Activated effector memory CD4-positive, alpha-beta T cell treated with anti-CD3 and anti-CD28 coated beads, Interleukin-2, amount 50 U/mL, for 16 hours (primary cell): ENCODE measurements around the gene TTLL5.
"Not testable (repeated sequence)": the region's sequence is repeated elsewhere in the genome, so short reads cannot be mapped to it uniquely, and the experiment has no call there.

Source experiments
- DNase-seq: peaks from one replicate; pipeline ENCODE4 v3.0.0-alpha.2; 2020

Gene TTLL5

DNA sequence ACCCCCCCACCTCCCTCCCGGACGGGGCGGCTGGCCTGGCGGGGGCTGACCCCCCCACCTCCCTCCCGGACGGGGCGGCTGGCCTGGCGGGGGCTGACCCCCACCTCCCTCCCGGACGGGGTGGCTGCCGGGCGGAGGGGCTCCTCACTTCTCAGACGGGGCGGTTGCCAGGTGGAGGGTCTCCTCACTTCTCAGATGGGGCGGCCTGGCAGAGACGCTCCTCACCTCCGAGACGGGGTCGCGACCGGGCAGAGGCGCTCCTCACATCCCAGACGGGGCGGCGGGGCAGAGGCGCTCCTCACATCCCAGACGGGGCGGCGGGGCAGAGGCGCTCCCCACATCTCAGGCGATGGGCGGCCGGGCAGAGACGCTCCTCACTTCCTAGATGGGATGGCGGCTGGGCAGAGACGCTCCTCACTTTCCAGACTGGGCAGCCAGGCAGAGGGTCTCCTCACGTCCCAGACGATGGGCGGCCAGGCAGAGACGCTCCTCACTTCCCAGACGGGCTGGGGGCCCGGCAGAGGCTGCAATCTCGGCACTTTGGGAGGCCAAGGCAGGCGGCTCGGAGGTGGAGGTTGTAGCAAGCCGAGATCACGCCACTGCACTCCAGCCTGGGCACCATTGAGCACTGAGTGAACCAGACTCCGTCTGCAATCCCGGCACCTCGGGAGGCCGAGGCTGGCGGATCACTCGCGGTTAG, 264.2 kb downstream of the TTLL5 start:
- not testable (repeated sequence) for DNase-seq

GRCh38 chr14:75926431-75927115, 265.5 kb downstream of the TTLL5 start:
- no peak for DNase-seq

DNA sequence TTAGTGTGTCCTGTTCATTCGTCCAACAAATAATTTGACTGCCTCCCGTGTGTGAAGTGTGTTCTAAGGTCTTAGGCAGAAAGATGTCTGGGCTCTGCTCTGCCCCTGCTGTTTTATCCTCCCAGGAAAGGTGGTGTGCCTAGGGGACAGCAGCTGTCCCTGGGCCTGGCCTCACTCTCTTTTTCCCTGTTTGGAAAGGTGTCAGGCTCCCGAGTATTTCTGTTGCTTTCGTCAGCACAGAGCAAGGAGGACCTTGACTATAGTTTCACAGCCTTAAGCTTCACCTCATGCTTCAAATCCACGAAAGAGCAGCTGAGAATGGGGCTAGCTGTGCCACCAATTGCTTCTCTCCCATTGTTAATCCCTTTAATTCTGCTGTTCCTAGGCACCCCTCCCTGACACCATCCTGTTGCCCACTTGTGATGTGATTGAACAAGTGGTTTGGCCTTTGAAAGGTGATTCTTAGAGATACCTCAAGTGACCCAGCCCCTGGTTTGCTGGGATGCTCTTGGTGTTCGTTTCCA, 266.6 kb downstream of the TTLL5 start:
- no peak for DNase-seq

DNA sequence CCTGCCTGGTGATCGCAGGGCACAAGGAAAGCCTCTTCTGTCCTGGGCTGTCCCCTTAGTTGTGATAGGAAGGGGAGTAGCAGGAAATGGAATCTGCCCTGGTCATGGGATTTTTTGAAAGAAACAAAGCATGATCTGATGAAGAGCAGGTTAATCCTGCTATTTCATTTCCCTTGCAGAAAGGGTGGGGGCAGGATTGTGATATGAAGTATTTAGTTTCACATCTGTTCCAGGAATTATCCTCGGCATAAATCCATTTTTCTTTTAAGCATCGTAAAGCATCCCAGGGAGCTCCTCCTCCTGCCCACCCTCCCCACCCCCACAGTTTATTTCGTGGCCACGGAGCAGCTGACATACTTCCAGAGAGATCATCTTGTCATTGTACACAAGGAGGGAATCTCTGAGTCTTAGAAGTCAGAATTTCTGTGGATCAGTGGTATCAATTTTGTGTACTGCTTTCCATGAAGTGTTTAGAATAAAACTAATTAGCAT, 267.7 kb downstream of the TTLL5 start:
- DNase-seq, result no peak

GRCh38 chr14:75933712-75934296, 272.8 kb downstream of the TTLL5 start:
- DNase-seq, result no peak

DNA sequence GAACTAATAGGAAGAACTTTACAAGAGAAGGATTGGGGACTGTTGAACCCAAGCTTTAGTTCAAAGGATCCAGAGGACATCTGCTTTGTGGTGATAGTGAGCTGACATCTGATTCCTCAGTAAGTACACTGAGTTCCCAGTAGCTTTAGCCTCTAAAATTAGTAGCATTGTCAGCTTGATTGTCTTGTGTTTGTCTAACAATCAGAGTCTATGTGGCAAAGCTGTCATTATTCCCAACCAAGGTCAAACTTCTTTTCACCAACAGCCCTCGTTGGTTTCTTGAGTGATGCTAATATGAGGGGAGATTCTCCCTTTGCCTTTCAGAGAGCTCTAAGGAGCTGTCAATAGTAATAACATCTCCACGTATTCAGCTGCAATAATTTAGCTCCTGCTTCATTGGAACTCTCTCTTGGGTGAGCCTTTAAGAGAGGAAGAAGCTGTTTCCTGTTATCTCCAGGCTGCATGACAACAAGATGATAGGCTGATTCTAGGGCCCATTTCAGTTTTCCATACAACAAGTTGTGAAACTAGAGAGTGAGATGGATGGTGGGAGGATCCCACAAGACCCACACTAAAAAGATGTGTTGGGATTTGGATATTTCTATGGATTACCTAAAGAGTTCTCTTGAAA, 274.1 kb downstream of the TTLL5 start:
- no peak for DNase-seq

DNA sequence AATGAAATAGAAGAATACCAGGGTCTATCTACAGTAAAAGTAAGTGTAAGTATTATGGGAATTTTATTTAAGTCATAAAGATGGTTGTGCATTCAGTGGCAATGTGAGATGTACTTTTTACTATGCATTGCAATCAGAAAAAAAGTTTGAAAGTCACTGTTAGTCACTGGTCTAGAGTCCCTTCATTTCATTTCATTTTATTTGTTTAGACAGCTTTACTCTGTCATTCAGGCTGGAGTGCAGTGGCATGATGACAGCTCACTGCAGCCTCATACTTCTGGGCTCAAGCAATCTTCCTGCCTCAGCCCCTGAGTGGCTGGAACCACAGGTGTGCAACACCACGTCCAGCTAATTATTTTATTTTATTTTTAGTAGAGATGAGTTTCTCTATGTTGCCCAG, 278.2 kb downstream of the TTLL5 start:
- DNase-seq, result no peak

DNA sequence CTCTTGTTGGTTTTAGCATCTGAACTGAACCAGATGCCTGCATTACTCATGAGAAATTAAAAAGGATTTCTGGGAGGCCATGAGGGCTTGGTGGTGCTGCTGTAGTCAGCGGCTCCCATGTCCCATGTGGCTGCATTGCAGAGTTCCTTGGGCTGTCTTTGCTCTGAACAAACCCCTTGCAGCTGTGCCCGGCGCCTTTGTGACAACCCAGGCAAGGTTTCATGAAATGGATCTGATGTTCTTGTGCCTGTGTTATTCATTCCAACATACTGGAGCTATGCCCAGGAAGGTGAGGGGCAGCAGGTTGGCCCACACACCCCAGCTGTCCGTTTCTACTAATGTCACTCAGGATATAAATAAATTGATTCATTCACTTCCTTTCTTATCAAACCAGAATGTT, 280.0 kb downstream of the TTLL5 start:
- no peak for DNase-seq

DNA sequence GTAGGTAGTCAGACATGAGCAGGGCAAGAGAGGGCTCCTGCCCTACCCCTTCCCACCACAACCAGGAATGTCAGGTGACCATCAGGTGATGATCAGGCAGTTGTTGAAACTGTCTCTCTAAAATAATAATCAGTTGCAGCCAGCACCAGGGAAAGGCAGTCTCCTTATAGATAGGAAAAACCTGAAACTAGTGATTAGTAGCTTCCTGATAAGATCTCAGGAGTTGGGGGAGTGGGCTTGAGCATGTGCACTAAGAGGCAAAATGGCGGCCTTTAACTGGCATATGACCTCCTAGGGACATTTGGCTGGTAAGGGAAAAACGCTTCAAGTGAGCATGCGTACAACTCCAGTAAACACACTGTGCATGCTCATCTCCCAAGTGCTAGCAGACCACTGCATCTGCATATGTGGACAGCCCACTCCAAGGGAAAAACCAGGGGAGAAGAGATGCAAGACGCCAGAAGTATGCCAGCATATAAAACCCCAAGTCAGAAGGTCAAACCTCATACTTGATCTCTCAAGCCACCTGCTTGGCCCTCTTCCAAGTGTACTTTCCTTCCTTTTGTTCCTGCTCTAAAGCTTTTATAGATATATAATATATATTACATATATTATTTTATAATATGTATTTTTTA, 283.7 kb downstream of the TTLL5 start:
- no peak for DNase-seq

GRCh38 chr14:75946785-75947184, 285.7 kb downstream of the TTLL5 start:
- DNase-seq, result no peak

- no peak for DNase-seq
Measured at GRCh38 chr14:75952489-75952888, 291.4 kb downstream of the TTLL5 start.

GRCh38 chr14:75959031-75959430, 298.0 kb downstream of the TTLL5 start:
- DNase-seq, result no peak

GRCh38 chr14:75960231-75960630, 299.2 kb downstream of the TTLL5 start:
- no peak for DNase-seq

GRCh38 chr14:75961662-75962061, 300.6 kb downstream of the TTLL5 start:
- DNase-seq, result no peak

GRCh38 chr14:75967866-75968265, 306.8 kb downstream of the TTLL5 start:
- no peak for DNase-seq

GRCh38 chr14:75968456-75968855, 307.4 kb downstream of the TTLL5 start:
- DNase-seq, result no peak

GRCh38 chr14:75969126-75969525, 308.1 kb downstream of the TTLL5 start:
- no peak for DNase-seq

- no peak for DNase-seq
Measured at GRCh38 chr14:75969891-75970290, 308.8 kb downstream of the TTLL5 start.

DNA sequence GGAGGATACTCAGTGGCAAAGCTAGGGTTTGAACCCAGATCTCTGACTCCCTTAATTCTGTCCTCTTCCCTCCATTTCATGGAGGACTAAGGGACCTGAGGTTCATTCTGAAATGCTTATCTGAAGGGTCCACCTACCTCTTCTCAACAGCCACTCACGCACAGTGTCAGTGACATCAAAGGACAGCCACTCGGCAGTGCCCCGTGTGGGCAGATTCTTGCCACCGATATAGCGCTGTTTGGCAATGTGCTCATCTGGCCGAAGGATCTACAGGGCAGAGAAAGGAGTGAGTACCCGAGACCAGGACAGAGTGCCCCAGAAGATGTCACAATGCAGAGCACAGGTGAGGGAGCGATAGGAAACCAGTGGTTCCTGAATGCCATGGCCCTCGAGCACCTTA, 309.9 kb downstream of the TTLL5 start:
- no peak for DNase-seq

- DNase-seq, result no peak
Measured at GRCh38 chr14:75971509-75971908, 310.5 kb downstream of the TTLL5 start.

GRCh38 chr14:75972801-75973421, 311.9 kb downstream of the TTLL5 start:
- DNase-seq, result no peak

DNA sequence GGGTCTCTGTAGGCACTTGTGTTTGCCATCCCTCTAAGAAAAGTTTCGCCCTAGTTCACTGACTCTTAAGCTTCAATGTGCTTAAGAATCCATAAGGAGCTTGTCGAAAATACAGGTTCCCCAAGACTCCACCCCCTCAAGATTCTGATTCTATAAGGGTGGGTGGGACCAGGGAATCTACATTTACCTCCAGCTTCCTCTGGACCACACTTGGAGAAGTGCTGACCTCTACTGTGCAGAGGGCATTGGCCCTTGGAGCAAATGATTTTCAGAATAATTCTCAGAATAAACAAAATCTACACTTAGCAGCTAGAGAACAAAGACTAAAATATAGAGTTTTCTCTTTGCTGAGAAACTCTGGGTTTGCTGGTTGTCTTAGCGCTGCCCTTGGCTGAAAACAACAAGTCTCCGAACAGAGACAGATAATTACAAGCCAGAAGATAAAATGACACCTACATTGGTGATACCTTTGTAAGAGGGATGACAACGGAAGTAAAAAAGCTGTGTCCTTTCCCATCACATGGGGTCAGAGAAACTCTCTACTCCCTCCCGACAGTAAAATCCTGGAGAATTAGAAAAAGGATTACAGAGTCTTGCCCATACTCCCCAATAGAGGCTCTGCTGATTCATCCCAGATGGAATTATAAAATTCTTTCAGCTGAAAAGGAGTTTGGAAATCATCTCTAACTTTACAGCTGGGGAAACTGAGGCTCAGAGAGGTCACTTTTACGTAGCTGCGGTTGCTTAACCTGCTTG, 316.0 kb downstream of the TTLL5 start:
- no peak for DNase-seq
